HT1080 (cell line): ENCODE measurements around the gene SERPINI1. TPM values are rescaled to one million over a fixed set of nuclear protein-coding genes. Genes with fewer than 3 reads are reported as not detected.

Source experiments
- DNase-seq: peaks from one replicate; pipeline ENCODE4 v3.0.0-alpha.2; 2015; ENCODE audit warnings: low read depth
- polyA plus RNA-seq, 2 experiments: library from polyadenylated mRNA; depleted of rRNA; stranded (reverse); fragments of >200 nt; gene quantifications; 2 replicates each; pipeline ENCODE4 v1.2.3, GENCODE V29; 2015
- total RNA-seq: library from RNA; depleted of rRNA; stranded (reverse); fragments of >200 nt; shearing (Covaris generic); gene quantifications from 2 replicates; pipeline ENCODE4 v1.2.3, GENCODE V29; 2014; rRNA removed

The SERPINI1 gene
- 2.2 and 5.1 TPM in 2 replicates for total RNA-seq
- 2.0 and 2.3 TPM in 2 replicates for polyA plus RNA-seq (2015; cell fraction: cytosol; rRNA removed)
- polyA plus RNA-seq (2015; cell fraction: nucleus; rRNA removed) = 2.9 and 3.3 TPM in 2 replicates

GRCh38 chr3:167735233-167736138, at the start of gene SERPINI1:
Gene SERPINI1, plus strand, starts transcription at chr3:167735721. Its CDS starts 53,408 bp downstream, at chr3:167789129.
- DNase-seq = peak; percentile 96

GRCh38 chr3:167691366-167691765, 44.2 kb upstream of the SERPINI1 start:
- DNase-seq = no peak

GRCh38 chr3:167694121-167694520, 41.4 kb upstream of the SERPINI1 start:
- DNase-seq = no peak

GRCh38 chr3:167700046-167700445, 35.5 kb upstream of the SERPINI1 start:
- DNase-seq = no peak

- no peak for DNase-seq
Measured at GRCh38 chr3:167700926-167701325, 34.6 kb upstream of the SERPINI1 start.

- DNase-seq = no peak
Measured at GRCh38 chr3:167705840-167706239, 29.7 kb upstream of the SERPINI1 start.

GRCh38 chr3:167709690-167710089, 25.8 kb upstream of the SERPINI1 start:
- no peak for DNase-seq

- DNase-seq = no peak
Measured at GRCh38 chr3:167710552-167710951, 25.0 kb upstream of the SERPINI1 start.

GRCh38 chr3:167711439-167711838, 24.1 kb upstream of the SERPINI1 start:
- DNase-seq = no peak

- no peak for DNase-seq
Measured at GRCh38 chr3:167712445-167712844, 23.1 kb upstream of the SERPINI1 start.

GRCh38 chr3:167714871-167715270, 20.6 kb upstream of the SERPINI1 start:
- no peak for DNase-seq

- DNase-seq = no peak
Measured at GRCh38 chr3:167716920-167717319, 18.6 kb upstream of the SERPINI1 start.

GRCh38 chr3:167718582-167718981, 16.9 kb upstream of the SERPINI1 start:
- DNase-seq = no peak

- no peak for DNase-seq
Measured at GRCh38 chr3:167723025-167723512, 12.5 kb upstream of the SERPINI1 start.

- no peak for DNase-seq
Measured at GRCh38 chr3:167723872-167724271, 11.6 kb upstream of the SERPINI1 start.

GRCh38 chr3:167728176-167728575, 7.3 kb upstream of the SERPINI1 start:
- DNase-seq = peak; percentile 66

GRCh38 chr3:167728632-167729323, 6.7 kb upstream of the SERPINI1 start:
- no peak for DNase-seq

GRCh38 chr3:167729591-167729990, 5.9 kb upstream of the SERPINI1 start:
- no peak for DNase-seq

GRCh38 chr3:167731393-167731792, 4.1 kb upstream of the SERPINI1 start:
- no peak for DNase-seq

GRCh38 chr3:167732313-167733065, 3.0 kb upstream of the SERPINI1 start:
- no peak for DNase-seq

GRCh38 chr3:167733961-167734497, 1.5 kb upstream of the SERPINI1 start:
- no peak for DNase-seq
